IMR-90 (cell line): ENCODE measurements around the gene TMEM52. TPM values are rescaled to one million over a fixed set of nuclear protein-coding genes. Genes with fewer than 3 reads are reported as not detected.

ENCODE experiments used
- ATAC-seq: fragments of 200-7000 bp; cut with Tn5 transposase; 2 replicates; pipeline ENCODE4 v1.9.1; 2020; ENCODE audit warnings: low read depth, mild to moderate bottlenecking, moderate library complexity
- BruUV-seq: library from RNA; stranded (reverse); fragments of 400-500 nt; replicated peaks from 2 replicates; lab custom pipeline; 2021; lab: Mats Ljungman, UMichigan
- CTCF ChIA-PET: fragments of 300-600 bp; formaldehyde crosslinking; extraction: SDS; loops from one replicate; lab custom pipeline; 2021; ENCODE audit warnings: antibody characterized with exemption; lab: Yijun Ruan, JAX
- POLR2A ChIA-PET: fragments of 300-600 bp; sonication (Branson Sonifier 250); formaldehyde crosslinking; loops from one replicate; lab custom pipeline; 2022; ENCODE audit warnings: antibody characterized with exemption; ENCODE audit not compliant: unreplicated experiment; lab: Charles Lee
- DNase-seq: peaks from one replicate; pipeline ENCODE4 v3.0.0; 2013
- H2AFZ ChIP-seq: replicated peaks from 2 replicates; pipeline ENCODE3; 2013; ENCODE audit warnings: low read length, mild to moderate bottlenecking; ENCODE audit not compliant: poor library complexity
- H2AK5ac ChIP-seq: 2 replicates; pipeline ENCODE4 v1.6.1; 2013; ENCODE audit warnings: low read depth, low read length, inconsistent platforms
- H2AK9ac ChIP-seq: replicated peaks from 2 replicates; pipeline ENCODE3; 2013; ENCODE audit warnings: mild to moderate bottlenecking, low read depth, low read length, moderate library complexity; ENCODE audit not compliant: poor library complexity
- H2BK120ac ChIP-seq: 2 replicates; pipeline ENCODE4 v1.6.1; 2013; ENCODE audit warnings: low read depth, low read length, inconsistent platforms
- H2BK15ac ChIP-seq: 3 replicates; pipeline ENCODE4 v1.6.1; 2013; ENCODE audit warnings: low read depth, low read length, inconsistent platforms
- H2BK20ac ChIP-seq: 2 replicates; pipeline ENCODE4 v1.6.1; 2013; ENCODE audit warnings: low read depth, mild to moderate bottlenecking, inconsistent platforms, low read length, moderate library complexity
- H2BK5ac ChIP-seq: 2 replicates; pipeline ENCODE4 v1.6.1; 2013; ENCODE audit warnings: mild to moderate bottlenecking, low read depth, low read length, inconsistent platforms; ENCODE audit not compliant: poor library complexity, severe bottlenecking
- H3K14ac ChIP-seq: replicated peaks from 2 replicates; pipeline ENCODE4 v1.6.1; 2013; ENCODE audit warnings: low read depth, low read length, inconsistent platforms
- H3K18ac ChIP-seq: 2 replicates; pipeline ENCODE4 v1.6.1; 2013; ENCODE audit warnings: low read depth, low read length, control low read depth
- H3K23ac ChIP-seq: 2 replicates; pipeline ENCODE4 v1.6.1; 2013; ENCODE audit warnings: low read depth, low read length, inconsistent platforms
- H3K27ac ChIP-seq: 2 replicates; pipeline ENCODE4 v1.5.1; 2013; ENCODE audit warnings: mild to moderate bottlenecking, control low read depth, low read length; ENCODE audit not compliant: insufficient read depth
- H3K27me3 ChIP-seq: 2 replicates; pipeline ENCODE4 v1.6.1; 2013; ENCODE audit warnings: low read length; ENCODE audit not compliant: control insufficient read depth, insufficient read depth
- H3K36me3 ChIP-seq: 2 replicates; pipeline ENCODE4 v1.6.1; 2013; ENCODE audit warnings: low read length, mixed read lengths; ENCODE audit not compliant: control insufficient read depth, insufficient read depth
- H3K4ac ChIP-seq: 2 replicates; pipeline ENCODE4 v1.6.1; 2013; ENCODE audit warnings: low read depth, low read length, inconsistent platforms
- H3K4me1 ChIP-seq: 2 replicates; pipeline ENCODE4 v1.6.1; 2013; ENCODE audit warnings: low read length, mixed read lengths; ENCODE audit not compliant: control insufficient read depth, insufficient read depth
- H3K4me2 ChIP-seq: 2 replicates; pipeline ENCODE4 v1.6.1; 2013; ENCODE audit warnings: low read depth, mild to moderate bottlenecking, control low read depth, low read length, moderate library complexity
- H3K4me3 ChIP-seq: 2 replicates; pipeline ENCODE4 v1.5.1; 2013; ENCODE audit warnings: low read depth, mild to moderate bottlenecking, control low read depth, low read length, moderate library complexity; ENCODE audit not compliant: insufficient read depth
- H3K56ac ChIP-seq: 2 replicates; pipeline ENCODE4 v1.6.1; 2013; ENCODE audit warnings: low read length, inconsistent platforms; ENCODE audit not compliant: insufficient read depth; ENCODE audit errors: extremely low read depth
- H3K79me1 ChIP-seq, 2 experiments: 2 replicates each; pipeline ENCODE4 v1.6.1; 2013; ENCODE audit warnings: low read length in 2 of 2, inconsistent platforms in 1 of 2, low read depth in 1 of 2
- H3K9ac ChIP-seq: 2 replicates; pipeline ENCODE4 v1.6.1; 2013; ENCODE audit warnings: low read depth, low read length, control low read depth
- H3K9me1 ChIP-seq: 2 replicates; pipeline ENCODE4 v1.6.1; 2013; ENCODE audit warnings: low read length, inconsistent platforms; ENCODE audit not compliant: insufficient read depth
- H3K9me3 ChIP-seq: 2 replicates; pipeline ENCODE4 v1.6.1; 2013; ENCODE audit warnings: low read length; ENCODE audit not compliant: control insufficient read depth, insufficient read depth
- H4K20me1 ChIP-seq: 2 replicates; pipeline ENCODE4 v1.6.1; 2013; ENCODE audit warnings: low read length, inconsistent platforms; ENCODE audit not compliant: insufficient read depth
- H4K5ac ChIP-seq: 2 replicates; pipeline ENCODE4 v1.6.1; 2013; ENCODE audit warnings: mild to moderate bottlenecking, low read depth, low read length, control low read depth
- H4K8ac ChIP-seq, 2 experiments: 2 replicates each; pipeline ENCODE4 v1.6.1; 2013; ENCODE audit warnings: low read depth in 2 of 2, low read length in 2 of 2, control low read depth in 1 of 2, inconsistent platforms in 1 of 2
- H4K91ac ChIP-seq: 2 replicates; pipeline ENCODE4 v1.6.1; 2013; ENCODE audit warnings: low read depth, low read length, inconsistent platforms; ENCODE audit not compliant: insufficient read depth
- CHD1 ChIP-seq: IDR thresholded peaks from 2 replicates; pipeline ENCODE4 v1.6.1; 2012; ENCODE audit warnings: low read depth, low read length, improper control_type of control experiment
- CTCF ChIP-seq: conservative IDR thresholded peaks from 2 replicates; pipeline ENCODE4 v1.5.1; 2012; ENCODE audit warnings: mild to moderate bottlenecking, low read depth, low read length, improper control_type of control experiment
- FOS ChIP-seq: fragments of 150-350 bp; IDR thresholded peaks from 2 replicates; pipeline ENCODE4 v1.6.1; 2016; ENCODE audit warnings: low read depth, low read length
- MAFK ChIP-seq: IDR thresholded peaks from 2 replicates; pipeline ENCODE4 v1.6.1; 2012; ENCODE audit warnings: low read depth, low read length, improper control_type of control experiment
- MAZ ChIP-seq: IDR thresholded peaks from 2 replicates; pipeline ENCODE4 v1.6.1; 2012; ENCODE audit warnings: low read depth, mild to moderate bottlenecking, low read length, improper control_type of control experiment, moderate library complexity, borderline replicate concordance
- NFE2L2 ChIP-seq: fragments of 150-350 bp; IDR thresholded peaks from 2 replicates; pipeline ENCODE4 v1.6.1; 2016; ENCODE audit warnings: low read depth, mild to moderate bottlenecking, low read length
- POLR2A ChIP-seq: IDR thresholded peaks from 2 replicates; pipeline ENCODE4 v1.6.1; 2012; ENCODE audit warnings: mild to moderate bottlenecking, low read depth, low read length
- RAD21 ChIP-seq: IDR thresholded peaks from 2 replicates; pipeline ENCODE4 v1.6.1; 2012; ENCODE audit warnings: low read length, improper control_type of control experiment
- RFX5 ChIP-seq: IDR thresholded peaks from 2 replicates; pipeline ENCODE4 v1.8.0; 2012; ENCODE audit warnings: low read depth, mild to moderate bottlenecking, low read length, moderate library complexity
- SMC3 ChIP-seq: fragments of 150-350 bp; IDR thresholded peaks from 2 replicates; pipeline ENCODE4 v1.6.1; 2016; ENCODE audit warnings: low read depth, mild to moderate bottlenecking, antibody characterized with exemption, low read length, moderate library complexity
- WGBS, 2 experiments: methylation state at CpG; one replicate each; pipeline versions ENCODE4 v1.1.5 to v1.1.7; 2013; ENCODE audit warnings: missing lambda C conversion rate in 2 of 2; ENCODE audit not compliant: insufficient read length in 1 of 2; ENCODE audit errors: extremely low coverage in 2 of 2; 5-methylcytosine and 5-hydroxymethylcytosine counted together
- dilution Hi-C: fragments of 300-500 bp; cut with HindIII; formaldehyde crosslinking; loops from one replicate; pipeline ENCODE4 v1.14.3; 2018; ENCODE audit warnings: low sequenced_read_pairs; ENCODE audit not compliant: unreplicated experiment
- in situ Hi-C: fragments of 300-500 bp; cut with MboI; formaldehyde crosslinking; loops from 3 replicates; pipeline ENCODE4 v1.14.3; 2019; ENCODE audit warnings: low sequenced_read_pairs, inconsistent platforms, mixed read lengths
- intact Hi-C: fragments of 100-400 bp; cut with micrococcal nuclease; formaldehyde crosslinking; loops from 2 replicates; pipeline ENCODE4 v1.10.0; 2022
- polyA plus RNA-seq, 3 experiments: library from polyadenylated mRNA; depleted of rRNA; stranded (reverse); fragments of >200 nt; gene quantifications; 2 replicates each; pipeline ENCODE4 v1.2.3, GENCODE V29; 2012; ENCODE audit warnings: low replicate concordance in 1 of 3
- total RNA-seq: library from RNA; depleted of rRNA; stranded (reverse); fragments of >200 nt; gene quantifications from 2 replicates; pipeline ENCODE4 v1.2.3, GENCODE V29; 2012
- TF ChIP-seq, protein P1 (sequence below): fragments of 150-350 bp; IDR thresholded peaks from 2 replicates; pipeline ENCODE4 v1.6.1; 2016; ENCODE audit warnings: low read depth, mild to moderate bottlenecking, low read length, moderate library complexity, borderline replicate concordance

The TMEM52 gene
- total and polyA plus RNA-seq, 2 of the 4 experiments (the other 2 are of a cell fraction) = 0.54 to 1.3 TPM

- no peak for DNase-seq
- Histone ChIP-seq H3K27me3 (no peaks in the 10 kb centered on the region), H3K4me3 (no peak overlapping the region), H3K14ac (no peak overlapping the region), H3K18ac (no peak overlapping the region), H3K79me1 (peaks cover 13 to 14% of the 10 kb centered on the region in 2 experiments), H3K23ac (no peak overlapping the region), H4K8ac (no peak overlapping the region), H3K4me1 (peaks cover 8% of the 10 kb centered on the region), H2BK120ac (no peak overlapping the region), H3K56ac (no peak overlapping the region), H3K4me2 (no peak overlapping the region), H3K9me1 (peaks cover 2% of the 10 kb centered on the region), H2AK9ac (no peak overlapping the region), H3K27ac (no peak overlapping the region), H3K9me3 (no peaks in the 10 kb centered on the region), H4K5ac (no peak overlapping the region), H2BK20ac (no peak overlapping the region), H2AFZ (no peak overlapping the region), H2BK15ac (no peak overlapping the region), H2AK5ac (0 out of 2 replicates have a peak overlapping the region, but pooled peaks have one; percentile 16), H2BK5ac (no peak overlapping the region), H4K20me1 (peaks cover 11% of the 10 kb centered on the region), H4K91ac (no peak overlapping the region), H3K4ac (no peak overlapping the region), H3K36me3 (no peaks in the 10 kb centered on the region), H3K9ac (no peak overlapping the region)
- no peak for ATAC-seq
- ChIA-PET CTCF (no interaction called here), POLR2A (no interaction called here)
- dilution Hi-C loops (no loop called here), intact Hi-C loops (no loop called here), in situ Hi-C loops (no loop called here)
- WGBS, 2 experiments = no CpG with 5 or more reads among the region's 2 CpGs
- TF ChIP-seq MAZ = no peak
- TF ChIP-seq CTCF = no peak
- no peak for TF ChIP-seq POLR2A
- no peak for TF ChIP-seq SMC3
- TF ChIP-seq, protein P1, sequence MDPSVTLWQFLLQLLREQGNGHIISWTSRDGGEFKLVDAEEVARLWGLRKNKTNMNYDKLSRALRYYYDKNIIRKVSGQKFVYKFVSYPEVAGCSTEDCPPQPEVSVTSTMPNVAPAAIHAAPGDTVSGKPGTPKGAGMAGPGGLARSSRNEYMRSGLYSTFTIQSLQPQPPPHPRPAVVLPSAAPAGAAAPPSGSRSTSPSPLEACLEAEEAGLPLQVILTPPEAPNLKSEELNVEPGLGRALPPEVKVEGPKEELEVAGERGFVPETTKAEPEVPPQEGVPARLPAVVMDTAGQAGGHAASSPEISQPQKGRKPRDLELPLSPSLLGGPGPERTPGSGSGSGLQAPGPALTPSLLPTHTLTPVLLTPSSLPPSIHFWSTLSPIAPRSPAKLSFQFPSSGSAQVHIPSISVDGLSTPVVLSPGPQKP = no peak
- no peak for TF ChIP-seq NFE2L2
- TF ChIP-seq MAFK = no peak
- TF ChIP-seq FOS = no peak
- no peak for TF ChIP-seq RFX5
- TF ChIP-seq RAD21 = no peak
- TF ChIP-seq CHD1 = no peak
- no TSS peak for BruUV-seq
Measured at GRCh38 chr1:1893997-1894353, 25.1 kb downstream of the TMEM52 start.
